T-helper 22 cell (primary cell): Measurements from ENCODE around the gene KRTAP1-5.
"Not testable (repeated sequence)": the region's sequence is repeated elsewhere in the genome, so short reads cannot be mapped to it uniquely, and the experiment has no call there.

Experiments used
- DNase-seq: peaks from one replicate; pipeline ENCODE4 v3.0.0-alpha.2; 2020; ENCODE audit warnings: low read depth

Gene KRTAP1-5

GRCh38 chr17:41004397-41004796 lies 22.6 kb downstream of the KRTAP1-5 start:
- DNase-seq = no peak

GRCh38 chr17:41003926-41004325 lies 23.1 kb downstream of the KRTAP1-5 start:
- DNase-seq = no peak

GRCh38 chr17:41002814-41003213 lies 24.2 kb downstream of the KRTAP1-5 start:
- DNase-seq = no peak

- DNase-seq = no peak
Measured at GRCh38 chr17:41001795-41002194, 25.2 kb downstream of the KRTAP1-5 start.

- not testable (repeated sequence) for DNase-seq
Measured at GRCh38 chr17:40999563-40999962, 27.4 kb downstream of the KRTAP1-5 start, which contains the start of gene KRTAP3-2. Gene KRTAP3-2 (minus strand): TSS chr17:40999906. CDS start chr17:40999853, 53 bp downstream.

GRCh38 chr17:40997361-40997760 lies 29.6 kb downstream of the KRTAP1-5 start:
- no peak for DNase-seq

GRCh38 chr17:40996829-40997228 lies 30.2 kb downstream of the KRTAP1-5 start:
- DNase-seq = no peak

- DNase-seq = no peak
Measured at GRCh38 chr17:40995116-40995515, 31.9 kb downstream of the KRTAP1-5 start.

- DNase-seq = no peak
Measured at GRCh38 chr17:40993839-40994238, 33.2 kb downstream of the KRTAP1-5 start, which contains the start of gene KRTAP3-3. Gene KRTAP3-3 (minus strand): TSS chr17:40994164. CDS start chr17:40994097, 67 bp downstream.

GRCh38 chr17:40993084-40993483 lies 33.9 kb downstream of the KRTAP1-5 start:
- DNase-seq = no peak

GRCh38 chr17:40992666-40993065 lies 34.3 kb downstream of the KRTAP1-5 start:
- no peak for DNase-seq

GRCh38 chr17:40986920-40987319 lies 40.1 kb downstream of the KRTAP1-5 start:
- no peak for DNase-seq

- DNase-seq = no peak
Measured at GRCh38 chr17:40984226-40984625, 42.8 kb downstream of the KRTAP1-5 start, which contains the start of gene KRT40. Gene KRT40 (minus strand): TSS chr17:40984326. CDS start chr17:40984273, 53 bp downstream.

GRCh38 chr17:40981115-40981514 lies 45.9 kb downstream of the KRTAP1-5 start:
- no peak for DNase-seq

GRCh38 chr17:40980596-40980995 lies 46.4 kb downstream of the KRTAP1-5 start:
- DNase-seq = no peak

GRCh38 chr17:40980117-40980516 lies 46.9 kb downstream of the KRTAP1-5 start:
- no peak for DNase-seq

GRCh38 chr17:40978575-40979151 lies 48.3 kb downstream of the KRTAP1-5 start:
- no peak for DNase-seq
